Sigmoid colon (tissue), 7 donors: ENCODE results near the gene FAM120B. TPM values are rescaled to one million over a fixed set of nuclear protein-coding genes. Genes with fewer than 3 reads are reported as not detected.

Experiments used
- DNase-seq: peaks from one replicate; pipeline ENCODE4 v3.0.0-alpha.2; 2019
- H3K27ac ChIP-seq, 4 donors: fragments of 200-600 bp; sonication (generic); one replicate each; pipeline ENCODE4 v1.5.1; 2016 to 2019; ENCODE audit warnings: mild to moderate bottlenecking in 1 of 4
- H3K27me3 ChIP-seq, 3 donors: fragments of 200-600 bp; sonication (generic); one replicate each; pipeline ENCODE4 v1.5.1; 2019; ENCODE audit warnings: mild to moderate bottlenecking in 1 of 3
- H3K36me3 ChIP-seq, 4 donors: fragments of 200-600 bp; sonication (generic); one replicate each; pipeline ENCODE4 v1.5.1; 2016 to 2019
- H3K4me1 ChIP-seq, 4 donors: fragments of 200-600 bp; sonication (generic); one replicate each; pipeline ENCODE4 v1.5.1; 2017 to 2019
- H3K4me3 ChIP-seq, 4 donors: fragments of 200-600 bp; sonication (generic); one replicate each; pipeline ENCODE4 v1.5.1; 2017 to 2019; ENCODE audit warnings: mild to moderate bottlenecking in 2 of 4, moderate library complexity in 1 of 4
- H3K9me3 ChIP-seq, 4 donors: fragments of 200-600 bp in 3 of 4; sonication (generic) in 3 of 4; one replicate each; pipeline versions ENCODE4 v1.5.1 to v1.6.1; 2013 to 2019
- CTCF ChIP-seq, 4 experiments: fragments of 450-650 bp in 3 of 4; fragments of 200-600 bp in 1 of 4; IDR thresholded peaks; one replicate each; pipeline ENCODE4 v1.5.1; 2016 to 2019; ENCODE audit warnings: antibody characterized with exemption in 4 of 4, mild to moderate bottlenecking in 3 of 4, moderate library complexity in 2 of 4
- EP300 ChIP-seq, 4 donors: sonication (generic); formaldehyde crosslinking; IDR thresholded peaks; one replicate each; pipeline ENCODE4 v1.6.1; 2017; ENCODE audit warnings: antibody characterized with exemption in 4 of 4
- POLR2A ChIP-seq, 2 donors: fragments of 450-650 bp; IDR thresholded peaks; one replicate each; pipeline ENCODE4 v1.6.1; 2016; ENCODE audit warnings: antibody characterized with exemption in 2 of 2, mild to moderate bottlenecking in 2 of 2, moderate library complexity in 2 of 2
- POLR2AphosphoS5 ChIP-seq, 4 donors: sonication (generic); formaldehyde crosslinking; IDR thresholded peaks; one replicate each; pipeline ENCODE4 v1.6.1; 2017; ENCODE audit warnings: antibody characterized with exemption in 4 of 4
- WGBS, 2 donors: extraction: QIAGEN DNeasy Blood & Tissue Kit; methylation state at CpG; one replicate each; pipeline ENCODE4 v1.1.7; 2013; 5-methylcytosine and 5-hydroxymethylcytosine counted together
- intact Hi-C: fragments of 100-400 bp; cut with DNase I; formaldehyde crosslinking; loops from one replicate; pipeline ENCODE4 v1.15.1; 2023
- polyA plus RNA-seq, 3 donors: library from polyadenylated mRNA; stranded (reverse); fragments of 200-250 nt; gene quantifications; one replicate each; pipeline ENCODE4 v1.2.3, GENCODE V29; 2013
- total RNA-seq, 4 donors: library from RNA; depleted of rRNA; stranded (reverse); fragments of >200 nt; gene quantifications; one replicate each; pipeline ENCODE4 v1.1.0, GENCODE V29; 2016
- donor health status: healthy with polysubstance abuse.
- donor health status: Bipolar disorder and iron deficiency.
- donor health status: healthy.

The FAM120B gene
- total and polyA plus RNA-seq, 7 donors: 5.5 to 55.0 (median 29.6) TPM

- Histone ChIP-seq H3K9me3 (no peaks in the 10 kb centered on the region), H3K27me3 (no peaks in the 10 kb centered on the region), H3K27ac (no peak overlapping the region), H3K4me3 (no peak overlapping the region), H3K36me3 (peaks cover 0 to 57% (median 8%) of the 10 kb centered on the region in 4 donors), H3K4me1 (no peaks in the 10 kb centered on the region)
- TF ChIP-seq POLR2AphosphoS5 (IDR thresholded peaks at IDR 0.05) (no peak), CTCF (IDR thresholded peaks at IDR 0.05) (no peak), EP300 (IDR thresholded peaks at IDR 0.05) (no peak), POLR2A (IDR thresholded peaks at IDR 0.05) (no peak)
- intact Hi-C loops: no loop called here
- WGBS, 2 donors: 93 to 94% methylated on average over 11 of the region's 11 CpGs
- DNase-seq: no peak
Observed at GRCh38 chr6:170366248-170366960, 59.8 kb downstream of the FAM120B start.

- no peak overlapping the region for H3K27ac ChIP-seq
- WGBS, 2 donors: 87 to 93% methylated on average over 10 of the region's 10 CpGs
- no peak for DNase-seq
- TF ChIP-seq CTCF (IDR thresholded peaks at IDR 0.05) (no peak), POLR2A (IDR thresholded peaks at IDR 0.05) (no peak), EP300 (IDR thresholded peaks at IDR 0.05) (no peak), POLR2AphosphoS5 (IDR thresholded peaks at IDR 0.05) (no peak)
- intact Hi-C loops: no loop called here
- H3K4me1 ChIP-seq: no peaks in the 10 kb centered on the region
- H3K9me3 ChIP-seq: no peaks in the 10 kb centered on the region
- H3K4me3 ChIP-seq: no peak overlapping the region
- H3K27me3 ChIP-seq: no peaks in the 10 kb centered on the region
- H3K36me3 ChIP-seq: peaks cover 0 to 48% (median 7%) of the 10 kb centered on the region in 4 donors
Observed at GRCh38 chr6:170367241-170367640, 60.7 kb downstream of the FAM120B start.

GRCh38 chr6:170368544-170368943 is 62.0 kb downstream of the FAM120B start:
- WGBS, 2 donors: 89 to 91% methylated on average over 2 of the region's 2 CpGs
- Histone ChIP-seq H3K27ac (no peak overlapping the region), H3K36me3 (peaks cover 0 to 40% (median 4%) of the 10 kb centered on the region in 4 donors)

GRCh38 chr6:170369403-170369802 is 62.8 kb downstream of the FAM120B start:
- Histone ChIP-seq H3K36me3 (peaks cover 0 to 40% (median 4%) of the 10 kb centered on the region in 4 donors), H3K4me3 (no peak overlapping the region), H3K27me3 (no peaks in the 10 kb centered on the region), H3K4me1 (no peaks in the 10 kb centered on the region), H3K9me3 (no peaks in the 10 kb centered on the region), H3K27ac (no peak overlapping the region)
- TF ChIP-seq POLR2AphosphoS5 (IDR thresholded peaks at IDR 0.05) (no peak), CTCF (IDR thresholded peaks at IDR 0.05) (no peak), EP300 (IDR thresholded peaks at IDR 0.05) (no peak), POLR2A (IDR thresholded peaks at IDR 0.05) (no peak)
- WGBS, 2 donors: 20 to 66% methylated on average over 5 of the region's 5 CpGs
- intact Hi-C loops: no loop called here
- no peak for DNase-seq

More at GRCh38 chr6:170368544-170368943, 62.0 kb downstream of the FAM120B start:
- TF ChIP-seq POLR2A (IDR thresholded peaks at IDR 0.05): no peak
- no peak for TF ChIP-seq POLR2AphosphoS5 (IDR thresholded peaks at IDR 0.05)
- TF ChIP-seq EP300 (IDR thresholded peaks at IDR 0.05): no peak
- no peak for TF ChIP-seq CTCF (IDR thresholded peaks at IDR 0.05)
- Histone ChIP-seq H3K4me3 (no peak overlapping the region), H3K4me1 (no peaks in the 10 kb centered on the region), H3K27me3 (no peaks in the 10 kb centered on the region), H3K9me3 (no peaks in the 10 kb centered on the region)
- no peak for DNase-seq
- intact Hi-C loops: no loop called here
